Suprapubic skin (tissue), 3 donors: ENCODE results near the gene CIAO1.

Experiments used
- CTCF ChIP-seq, 2 donors: fragments of 200-600 bp in 1 of 2; fragments of 450-650 bp in 1 of 2; sonication (generic) in 1 of 2; IDR thresholded peaks; one replicate each; pipeline ENCODE4 v1.5.1; 2016 to 2019; ENCODE audit warnings: antibody characterized with exemption in 2 of 2, mild to moderate bottlenecking in 1 of 2, moderate library complexity in 1 of 2
- EP300 ChIP-seq: sonication (generic); formaldehyde crosslinking; IDR thresholded peaks from one replicate; pipeline ENCODE4 v1.6.1; 2017; ENCODE audit warnings: antibody characterized with exemption
- POLR2A ChIP-seq, 2 donors: fragments of 450-650 bp; IDR thresholded peaks; one replicate each; pipeline ENCODE4 v1.6.1; 2017; ENCODE audit warnings: antibody characterized with exemption in 2 of 2, mild to moderate bottlenecking in 2 of 2, moderate library complexity in 2 of 2

GRCh38 chr2:96305091-96305978 lies 39.3 kb downstream of the CIAO1 start, which contains the start of gene SNRNP200:
- TF ChIP-seq CTCF (IDR thresholded peaks at IDR 0.05) (no peak), EP300 (no peak), POLR2A (IDR thresholded peaks at IDR 0.05) (peak in 1 of 2 donors; percentile 34)
